ENCODE data around the gene DHTKD1. TPM values are rescaled to one million over a fixed set of nuclear protein-coding genes. Genes with fewer than 3 reads are reported as not detected.
A peak's percentile ranks its signal among the peaks of the same experiment; 100 is the strongest.

The DHTKD1 gene
- total RNA-seq, 1 experiment from 2014 or later = 20.6 TPM

DNA sequence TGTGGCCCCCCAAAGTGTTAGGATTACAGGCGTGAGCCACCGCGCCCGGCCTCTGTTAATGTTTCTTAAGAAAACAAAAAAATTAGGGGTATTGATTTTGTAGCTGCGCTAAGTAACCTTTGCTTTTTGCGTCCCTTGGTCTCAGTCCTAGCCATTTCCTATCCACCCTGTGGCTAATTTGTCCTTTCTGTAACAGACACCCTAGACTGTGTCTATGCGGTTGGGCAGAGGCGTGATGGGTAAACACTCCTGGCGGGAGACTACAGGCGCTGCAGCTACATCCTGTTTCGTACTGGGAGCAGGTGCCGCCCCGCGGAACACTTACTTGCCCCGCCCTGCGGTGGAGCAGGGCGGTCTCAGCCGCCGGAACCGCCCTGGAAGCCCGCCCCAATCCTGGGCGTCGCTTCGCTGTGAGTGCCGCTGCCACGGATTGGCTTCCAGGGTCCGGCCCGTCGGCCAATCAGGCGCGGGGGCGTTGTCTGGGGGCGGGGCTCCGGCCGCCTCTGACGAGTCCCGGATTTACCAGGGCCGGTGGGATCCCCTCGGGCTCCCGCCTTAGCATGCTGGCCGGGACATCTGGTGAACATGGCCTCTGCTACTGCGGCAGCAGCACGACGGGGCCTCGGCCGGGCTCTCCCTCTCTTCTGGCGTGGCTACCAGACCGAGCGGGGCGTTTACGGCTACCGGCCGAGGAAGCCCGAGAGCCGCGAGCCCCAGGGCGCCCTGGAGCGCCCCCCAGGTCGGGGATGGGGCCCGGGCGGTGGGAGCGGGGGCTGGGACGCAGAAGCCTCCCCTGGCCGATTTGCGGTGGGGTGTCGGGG, at the start of gene DHTKD1 (continued):
- no peak for TF ChIP-seq FOSL1 (IDR thresholded peaks at IDR 0.05; ENCODE audit: low read depth)
- TF ChIP-seq, protein P1, sequence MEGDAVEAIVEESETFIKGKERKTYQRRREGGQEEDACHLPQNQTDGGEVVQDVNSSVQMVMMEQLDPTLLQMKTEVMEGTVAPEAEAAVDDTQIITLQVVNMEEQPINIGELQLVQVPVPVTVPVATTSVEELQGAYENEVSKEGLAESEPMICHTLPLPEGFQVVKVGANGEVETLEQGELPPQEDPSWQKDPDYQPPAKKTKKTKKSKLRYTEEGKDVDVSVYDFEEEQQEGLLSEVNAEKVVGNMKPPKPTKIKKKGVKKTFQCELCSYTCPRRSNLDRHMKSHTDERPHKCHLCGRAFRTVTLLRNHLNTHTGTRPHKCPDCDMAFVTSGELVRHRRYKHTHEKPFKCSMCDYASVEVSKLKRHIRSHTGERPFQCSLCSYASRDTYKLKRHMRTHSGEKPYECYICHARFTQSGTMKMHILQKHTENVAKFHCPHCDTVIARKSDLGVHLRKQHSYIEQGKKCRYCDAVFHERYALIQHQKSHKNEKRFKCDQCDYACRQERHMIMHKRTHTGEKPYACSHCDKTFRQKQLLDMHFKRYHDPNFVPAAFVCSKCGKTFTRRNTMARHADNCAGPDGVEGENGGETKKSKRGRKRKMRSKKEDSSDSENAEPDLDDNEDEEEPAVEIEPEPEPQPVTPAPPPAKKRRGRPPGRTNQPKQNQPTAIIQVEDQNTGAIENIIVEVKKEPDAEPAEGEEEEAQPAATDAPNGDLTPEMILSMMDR (IDR thresholded peaks at IDR 0.05 in 2 of 3, conservative IDR thresholded peaks at IDR 0.05 in 1 of 3; ENCODE audit: borderline replicate concordance in 1 of 3, insufficient read depth in 1 of 3, low read depth in 2 of 3, low read length in 2 of 3) = peak in 1 of 3 experiments; percentile 32; a peak in 2 of 6 replicates

DNA sequence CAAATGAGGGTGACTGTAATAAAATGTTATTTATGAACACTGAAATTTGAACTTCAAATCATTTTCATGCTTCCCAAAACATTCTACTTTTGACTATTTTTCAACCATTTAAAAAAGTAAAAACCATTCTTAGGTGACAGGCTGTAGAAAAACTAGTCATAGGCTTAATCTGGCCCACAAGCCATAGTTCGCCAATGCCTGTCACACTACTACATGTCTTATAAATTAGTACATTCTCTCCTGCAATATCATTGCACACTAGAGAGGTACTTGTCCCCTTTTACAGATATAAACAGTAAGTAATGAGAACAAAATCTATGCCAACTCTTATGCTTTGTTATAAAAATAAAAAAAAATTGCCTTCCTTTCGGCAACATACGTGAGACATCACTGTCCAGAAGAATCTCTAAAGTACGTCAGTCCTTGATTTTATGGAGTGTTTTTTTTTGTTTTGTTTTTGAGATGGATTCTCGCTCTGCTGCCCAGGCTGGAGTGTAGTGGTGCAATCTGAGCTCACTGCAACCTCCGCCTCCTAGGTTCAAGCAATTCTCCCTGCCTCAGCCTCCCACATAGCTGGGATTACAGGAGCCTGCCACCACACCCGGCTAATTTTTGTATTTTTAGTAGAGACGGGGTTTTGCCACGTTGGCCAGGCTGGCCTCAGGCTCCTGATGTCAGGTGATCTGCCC, 49.3 kb upstream of the DHTKD1 start:
- Histone ChIP-seq H3K4me2 (ENCODE audit: low read length) (no peak overlapping the region), H3K27me3 (ENCODE audit: insufficient read depth, low read length) (no peaks in the 10 kb centered on the region), H4K20me1 (ENCODE audit: insufficient read depth) (peaks cover 4% of the 10 kb centered on the region), H3K4me1 (ENCODE audit: control insufficient read depth in 1 of 2, insufficient read depth in 2 of 2, low read length in 2 of 2) (0 out of 4 replicates have a peak, but pooled peaks cover 0 to 4% of the 10 kb centered on the region in 2 experiments), H3K79me2 (ENCODE audit: insufficient read depth, low read length) (peaks cover 97% of the 10 kb centered on the region), H3K27ac (ENCODE audit: low read depth, low read length) (no peak overlapping the region), H3K36me3 (ENCODE audit: control insufficient read depth in 1 of 2, insufficient read depth in 2 of 2, low read length in 2 of 2) (peaks cover 0 to 6% of the 10 kb centered on the region in 2 experiments; a peak in 1 of 4 replicates), H3K9ac (ENCODE audit: low read length) (no peak overlapping the region), H2AFZ (ENCODE audit: low read depth, low read length, poor library complexity, severe bottlenecking) (no peak overlapping the region), H3K9me3 (ENCODE audit: control insufficient read depth in 1 of 2, insufficient read depth in 1 of 2, low read depth in 1 of 2, low read length in 2 of 2) (no peaks in the 10 kb centered on the region), H3K4me3 (replicated peaks in 1 of 2; ENCODE audit: low read depth in 1 of 2, low read length in 2 of 2) (no peak overlapping the region), H3K9me2 (ENCODE audit: insufficient read depth) (no peaks in the 10 kb centered on the region)
- ChIA-PET RAD21 (ENCODE audit: low non-redundant PET in 1 of 2, low total read pairs in 2 of 2, uncharacterized antibody in 2 of 2, unreplicated experiment in 2 of 2) (no interaction called here), CTCF (no interaction called here), POLR2A (no interaction called here)
- ATAC-seq (no peak), DNase-seq (ENCODE audit: low read depth, low spot score) (no peak)
- TF ChIP-seq MAX (IDR thresholded peaks at IDR 0.05) (no peak), CBX3 (IDR thresholded peaks at IDR 0.05; ENCODE audit: low read depth) (no peak)
- BruUV-seq (replicated peaks) = no TSS peak
- intact Hi-C loops (cut with micrococcal nuclease) = no loop called here

Data from HCT116 (cell line).